HuH-7.5 (cell line): ENCODE measurements around the gene PIGB.
"Not testable (repeated sequence)": the region's sequence is repeated elsewhere in the genome, so short reads cannot be mapped to it uniquely, and the experiment has no call there.

ENCODE experiments used
- DNase-seq: peaks from one replicate; pipeline ENCODE4 v3.0.0; 2011; ENCODE audit warnings: low spot score

Gene PIGB

GRCh38 chr15:55302801-55303200, 16.2 kb upstream of the PIGB start:
- DNase-seq, result not testable (repeated sequence)

- DNase-seq, result no peak
These were observed 665 bp downstream of the PIGB start for GRCh38 chr15:55319537-55320237.

- no peak for DNase-seq
These were observed 1.2 kb downstream of the PIGB start for GRCh38 chr15:55320238-55320550.

- DNase-seq, result no peak
These were observed 1.9 kb downstream of the PIGB start for GRCh38 chr15:55320963-55321362.

GRCh38 chr15:55322467-55322866, 3.4 kb downstream of the PIGB start:
- no peak for DNase-seq

GRCh38 chr15:55327387-55327786, 8.4 kb downstream of the PIGB start:
- no peak for DNase-seq

GRCh38 chr15:55334371-55334770, 15.3 kb downstream of the PIGB start:
- no peak for DNase-seq

- no peak for DNase-seq
These were observed 16.0 kb downstream of the PIGB start for GRCh38 chr15:55334997-55335396.

- no peak for DNase-seq
These were observed 18.1 kb downstream of the PIGB start for GRCh38 chr15:55337160-55337559.

GRCh38 chr15:55343168-55343567, 24.1 kb downstream of the PIGB start:
- no peak for DNase-seq

GRCh38 chr15:55344206-55344605, 25.2 kb downstream of the PIGB start:
- DNase-seq, result no peak

GRCh38 chr15:55348281-55348778, 29.3 kb downstream of the PIGB start:
- DNase-seq, result no peak

- no peak for DNase-seq
These were observed 30.3 kb downstream of the PIGB start for GRCh38 chr15:55349282-55349681.

- DNase-seq, result no peak
These were observed 34.0 kb downstream of the PIGB start for GRCh38 chr15:55353025-55353424.

GRCh38 chr15:55356985-55357585, 38.1 kb downstream of the PIGB start:
- DNase-seq, result no peak

GRCh38 chr15:55357774-55358173, 38.8 kb downstream of the PIGB start:
- no peak for DNase-seq

- no peak for DNase-seq
These were observed 39.4 kb downstream of the PIGB start for GRCh38 chr15:55358471-55358870.

- no peak for DNase-seq
These were observed 41.2 kb downstream of the PIGB start for GRCh38 chr15:55360256-55360655.

GRCh38 chr15:55361048-55361447, 42.0 kb downstream of the PIGB start:
- DNase-seq, result no peak

GRCh38 chr15:55362641-55363040, 43.6 kb downstream of the PIGB start:
- DNase-seq, result no peak

GRCh38 chr15:55366981-55367380, 48.0 kb downstream of the PIGB start:
- DNase-seq, result no peak

- no peak for DNase-seq
These were observed 53.8 kb downstream of the PIGB start for GRCh38 chr15:55372701-55373440.

GRCh38 chr15:55379095-55379494, 60.1 kb downstream of the PIGB start:
- no peak for DNase-seq
